Tibial artery (tissue), 4 donors: ENCODE results near the gene ZFYVE16.
"Not testable (repeated sequence)": the region's sequence is repeated elsewhere in the genome, so short reads cannot be mapped to it uniquely, and the experiment has no call there.

Experiments used
- DNase-seq, 2 donors: peaks; one replicate each; pipeline ENCODE4 v3.0.0-alpha.2; 2019
- H3K27ac ChIP-seq, 2 donors: fragments of 200-600 bp; sonication (generic) in 1 of 2; 1 replicate in 1 of 2; 2 replicates in 1 of 2; pipeline ENCODE4 v1.5.1; 2018 to 2019; ENCODE audit warnings: mild to moderate bottlenecking in 1 of 2
- H3K27me3 ChIP-seq, 2 donors: fragments of 200-600 bp; sonication (generic) in 1 of 2; one replicate each; pipeline versions ENCODE4 v1.5.1 to v1.6.0; 2016 to 2019
- H3K36me3 ChIP-seq, 3 donors: fragments of 200-600 bp; sonication (generic) in 2 of 3; one replicate each; pipeline ENCODE4 v1.5.1; 2016 to 2019; ENCODE audit warnings: mild to moderate bottlenecking in 2 of 3
- H3K4me1 ChIP-seq, 4 donors: fragments of 200-600 bp; sonication (generic) in 2 of 4; 1 replicate in 3 of 4; 2 replicates in 1 of 4; pipeline ENCODE4 v1.5.1; 2016 to 2019
- H3K4me3 ChIP-seq, 2 donors: fragments of 200-600 bp; sonication (generic) in 1 of 2; 1 replicate in 1 of 2; 2 replicates in 1 of 2; pipeline ENCODE4 v1.5.1; 2018 to 2019; ENCODE audit warnings: mild to moderate bottlenecking in 2 of 2
- H3K9me3 ChIP-seq, 3 donors: fragments of 200-600 bp; sonication (generic) in 1 of 3; one replicate each; pipeline ENCODE4 v1.5.1; 2016 to 2019
- intact Hi-C: fragments of 100-400 bp; cut with DNase I; formaldehyde crosslinking; loops from one replicate; pipeline ENCODE4 v1.15.0; 2023; ENCODE audit warnings: low total_unique reads
- TF ChIP-seq, protein P1 (sequence below), 2 experiments: fragments of 200-600 bp in 1 of 2; fragments of 450-650 bp in 1 of 2; IDR thresholded peaks; one replicate each; pipeline ENCODE4 v1.5.1; 2017 to 2019; ENCODE audit warnings: antibody characterized with exemption in 2 of 2, mild to moderate bottlenecking in 1 of 2, moderate library complexity in 1 of 2

ZFYVE16 gene

DNA sequence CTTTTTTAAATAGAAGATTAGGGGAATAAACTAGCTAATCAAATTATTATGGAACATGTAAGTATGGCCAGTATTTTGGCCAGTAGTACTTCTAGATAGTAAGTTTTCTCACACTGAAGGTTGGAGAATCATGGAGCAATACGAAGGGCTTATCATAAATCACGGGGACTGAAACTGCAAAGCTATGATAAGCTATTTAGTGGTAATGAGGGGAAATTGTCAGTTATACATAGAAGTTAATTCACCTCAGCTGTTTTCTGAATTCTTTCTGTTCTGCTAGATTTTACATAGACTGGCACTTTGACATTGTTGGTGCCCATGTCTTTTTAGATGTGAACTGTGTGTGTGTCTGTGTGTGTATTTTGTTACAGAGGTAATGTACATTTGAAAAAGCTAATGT, 45.5 kb downstream of the ZFYVE16 start:
- no peak overlapping the region for H3K4me3 ChIP-seq
- H3K36me3 ChIP-seq, result peaks cover 39 to 58% (median 45%) of the 10 kb centered on the region in 3 donors
- intact Hi-C loops, result no loop called here

DNA sequence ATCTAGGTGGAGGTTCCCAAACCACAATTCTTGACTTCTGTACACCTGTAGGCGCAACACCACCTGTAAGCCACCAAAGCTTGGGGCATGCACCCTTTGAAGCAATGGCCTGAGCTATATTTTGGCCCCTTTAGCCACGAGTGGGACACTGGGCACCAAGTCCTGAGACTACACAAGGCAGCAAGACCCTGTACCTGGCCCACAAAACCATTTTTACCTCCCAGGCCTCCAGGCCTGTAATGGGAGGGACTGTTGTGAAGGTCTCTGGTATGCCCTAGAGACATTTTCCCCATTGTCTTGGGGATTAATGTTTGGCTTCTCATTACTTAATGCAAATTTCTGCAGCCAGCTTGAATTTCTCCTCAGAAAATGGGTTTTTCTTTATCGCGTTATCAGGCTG, 55.4 kb downstream of the ZFYVE16 start:
- no peak overlapping the region for H3K27ac ChIP-seq
- H3K36me3 ChIP-seq, result peaks cover 65 to 78% (median 72%) of the 10 kb centered on the region in 3 donors
- H3K4me3 ChIP-seq, result no peak overlapping the region
- no peak for DNase-seq
- H3K4me1 ChIP-seq, result no peaks in the 10 kb centered on the region
- H3K27me3 ChIP-seq, result no peaks in the 10 kb centered on the region
- peaks cover 0 to 11% (median 5%) of the 10 kb centered on the region in 3 donors for H3K9me3 ChIP-seq
- intact Hi-C loops, result no loop called here
- TF ChIP-seq, protein P1, sequence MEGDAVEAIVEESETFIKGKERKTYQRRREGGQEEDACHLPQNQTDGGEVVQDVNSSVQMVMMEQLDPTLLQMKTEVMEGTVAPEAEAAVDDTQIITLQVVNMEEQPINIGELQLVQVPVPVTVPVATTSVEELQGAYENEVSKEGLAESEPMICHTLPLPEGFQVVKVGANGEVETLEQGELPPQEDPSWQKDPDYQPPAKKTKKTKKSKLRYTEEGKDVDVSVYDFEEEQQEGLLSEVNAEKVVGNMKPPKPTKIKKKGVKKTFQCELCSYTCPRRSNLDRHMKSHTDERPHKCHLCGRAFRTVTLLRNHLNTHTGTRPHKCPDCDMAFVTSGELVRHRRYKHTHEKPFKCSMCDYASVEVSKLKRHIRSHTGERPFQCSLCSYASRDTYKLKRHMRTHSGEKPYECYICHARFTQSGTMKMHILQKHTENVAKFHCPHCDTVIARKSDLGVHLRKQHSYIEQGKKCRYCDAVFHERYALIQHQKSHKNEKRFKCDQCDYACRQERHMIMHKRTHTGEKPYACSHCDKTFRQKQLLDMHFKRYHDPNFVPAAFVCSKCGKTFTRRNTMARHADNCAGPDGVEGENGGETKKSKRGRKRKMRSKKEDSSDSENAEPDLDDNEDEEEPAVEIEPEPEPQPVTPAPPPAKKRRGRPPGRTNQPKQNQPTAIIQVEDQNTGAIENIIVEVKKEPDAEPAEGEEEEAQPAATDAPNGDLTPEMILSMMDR (IDR thresholded peaks at IDR 0.05), result no peak

More for the DNA sequence above, 45.5 kb downstream of the ZFYVE16 start:
- no peak for DNase-seq
- TF ChIP-seq, protein P1 (IDR thresholded peaks at IDR 0.05), result no peak
- H3K27me3 ChIP-seq, result no peaks in the 10 kb centered on the region
- H3K4me1 ChIP-seq, result no peaks in the 10 kb centered on the region
- no peak overlapping the region for H3K27ac ChIP-seq
- no peaks in the 10 kb centered on the region for H3K9me3 ChIP-seq

DNA sequence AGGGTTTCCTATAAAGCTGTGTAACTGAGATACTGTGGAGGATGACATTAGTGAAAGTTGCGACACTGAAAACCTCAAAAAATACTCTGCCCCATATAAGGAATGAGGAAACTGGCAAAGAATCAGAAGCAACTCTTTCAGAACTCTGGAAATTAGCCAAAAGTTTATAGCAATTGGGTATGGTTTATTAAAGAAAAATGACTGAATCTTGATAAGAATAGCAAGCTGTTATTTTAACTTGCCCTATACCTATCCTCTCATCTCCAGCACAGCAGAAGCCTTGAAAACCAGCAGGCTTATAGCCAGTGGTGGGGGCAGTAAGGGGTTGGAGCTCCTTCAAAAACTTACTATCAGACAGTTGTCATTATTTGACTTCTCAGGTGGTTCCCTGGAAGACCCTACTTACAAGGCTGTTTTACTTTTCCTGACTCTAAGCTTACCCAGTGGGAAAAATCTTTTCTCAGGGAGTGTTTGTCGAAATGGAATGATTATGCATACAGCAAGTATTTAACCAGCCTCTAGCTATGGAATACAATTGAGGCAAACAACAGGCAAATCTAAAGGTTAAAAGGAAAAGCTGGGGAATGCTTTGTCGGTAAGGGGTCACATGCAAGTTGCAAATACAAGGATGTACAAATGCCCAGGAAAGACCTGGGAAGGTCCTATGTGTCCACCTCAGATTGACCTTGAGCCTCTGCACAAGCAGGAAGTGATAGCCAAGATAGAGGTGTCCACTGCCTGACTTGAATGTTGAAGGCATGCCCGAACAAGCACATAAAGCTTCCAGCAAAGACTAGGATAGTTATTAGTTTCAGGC, 59.0 kb downstream of the ZFYVE16 start:
- peaks cover 0 to 14% (median 5%) of the 10 kb centered on the region in 3 donors for H3K9me3 ChIP-seq
- no peak overlapping the region for H3K27ac ChIP-seq
- peaks cover 67 to 72% (median 69%) of the 10 kb centered on the region in 3 donors for H3K36me3 ChIP-seq
- H3K27me3 ChIP-seq, result no peaks in the 10 kb centered on the region
- no peak for DNase-seq
- TF ChIP-seq, protein P1 (IDR thresholded peaks at IDR 0.05), result no peak
- no peak overlapping the region for H3K4me3 ChIP-seq
- H3K4me1 ChIP-seq, result no peaks in the 10 kb centered on the region
- intact Hi-C loops, result no loop called here

DNA sequence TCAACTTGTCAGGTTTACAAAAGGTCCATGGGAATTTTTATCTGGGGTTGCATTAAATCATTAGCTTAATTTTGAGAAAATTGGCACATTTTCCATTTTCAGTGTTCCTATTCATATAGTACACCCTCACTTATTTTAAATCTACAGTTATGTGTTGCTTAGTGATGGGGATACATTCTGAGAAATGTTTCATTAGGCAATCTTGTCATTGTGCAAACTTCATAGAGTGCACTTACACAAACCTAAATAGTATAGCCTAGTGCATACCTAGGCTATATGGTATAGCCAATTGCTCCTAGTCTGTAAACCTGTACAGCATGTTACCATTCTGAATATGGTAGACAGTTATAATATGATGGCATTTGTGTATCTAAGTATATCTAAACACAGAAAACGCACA, 60.3 kb downstream of the ZFYVE16 start:
- TF ChIP-seq, protein P1 (IDR thresholded peaks at IDR 0.05), result no peak
- intact Hi-C loops, result no loop called here
- Histone ChIP-seq H3K27ac (no peak overlapping the region), H3K36me3 (peaks cover 58 to 64% (median 60%) of the 10 kb centered on the region in 3 donors), H3K9me3 (peaks cover 0 to 9% (median 5%) of the 10 kb centered on the region in 3 donors), H3K27me3 (no peaks in the 10 kb centered on the region), H3K4me1 (no peaks in the 10 kb centered on the region), H3K4me3 (no peak overlapping the region)
- DNase-seq, result no peak

DNA sequence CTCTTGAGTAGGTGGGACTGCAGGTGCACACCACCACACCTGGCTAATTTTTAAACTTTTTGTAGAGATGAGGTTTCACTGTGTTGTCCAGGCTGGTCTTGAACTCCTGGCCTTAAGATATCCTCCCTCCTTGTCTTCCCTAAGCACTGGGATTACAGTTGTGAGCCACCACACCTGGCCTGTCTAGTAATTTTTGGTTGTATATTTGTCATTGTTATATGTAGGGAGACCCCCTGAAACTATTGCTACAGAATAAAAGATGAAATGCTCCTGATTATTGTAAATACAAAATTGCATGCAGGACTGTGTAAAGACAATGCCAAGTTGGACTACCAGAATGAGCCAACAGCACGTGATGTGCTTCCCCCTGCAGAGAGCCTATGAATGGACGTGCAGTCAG, 62.8 kb downstream of the ZFYVE16 start:
- intact Hi-C loops, DNase-seq, H3K9me3 ChIP-seq, H3K4me3 ChIP-seq, H3K27me3 ChIP-seq, H3K27ac ChIP-seq, H3K4me1 ChIP-seq: not testable (repeated sequence)
- H3K36me3 ChIP-seq, result peaks cover 58 to 61% (median 60%) of the 10 kb centered on the region in 3 donors

DNA sequence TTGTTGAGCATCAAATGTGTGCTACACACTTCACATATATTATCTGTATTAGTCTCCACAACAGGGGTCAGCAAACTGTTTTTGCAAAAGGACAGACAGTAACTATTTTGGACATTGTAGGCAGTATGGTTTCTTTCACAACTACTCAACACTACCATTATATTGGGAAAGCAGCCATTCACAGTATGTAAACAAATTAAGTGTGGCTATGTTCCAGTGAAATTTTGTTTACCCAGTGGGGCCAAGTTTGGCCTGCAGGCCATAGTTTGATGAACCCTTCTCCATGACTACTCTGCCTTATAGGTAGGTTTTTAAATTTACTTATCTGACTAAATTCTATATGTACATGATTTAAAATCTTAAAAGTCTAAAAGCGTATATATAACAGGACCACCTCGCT, 67.1 kb downstream of the ZFYVE16 start:
- no peaks in the 10 kb centered on the region for H3K27me3 ChIP-seq
- H3K4me3 ChIP-seq, result no peak overlapping the region
- peaks cover 0 to 4% (median 0%) of the 10 kb centered on the region in 3 donors for H3K9me3 ChIP-seq
- DNase-seq, result no peak
- intact Hi-C loops, result no loop called here
- no peak overlapping the region for H3K27ac ChIP-seq
- TF ChIP-seq, protein P1 (IDR thresholded peaks at IDR 0.05), result no peak
- peaks cover 52 to 56% (median 55%) of the 10 kb centered on the region in 3 donors for H3K36me3 ChIP-seq
- H3K4me1 ChIP-seq, result no peaks in the 10 kb centered on the region
